HepG2 (cell line): ENCODE results near the gene C3orf70.

Experiments used
- FOXA1 ChIP-seq, 2 experiments: fragments of 450-650 bp in 1 of 2; sonication (generic) in 1 of 2; formaldehyde crosslinking in 1 of 2; IDR thresholded peaks; 2 replicates each; pipeline versions ENCODE4 v1.4.0 to v1.6.1; 2016 to 2020; ENCODE audit warnings: missing genetic modification reagents in 1 of 2
- GABPA ChIP-seq, 2 experiments: IDR thresholded peaks; 2 replicates each; pipeline ENCODE4 v1.6.1; 2011 to 2016; ENCODE audit warnings: low read depth in 2 of 2, low read length in 1 of 2, missing biosample characterization in 1 of 2, missing genetic modification characterization in 1 of 2
- HIVEP1 ChIP-seq: sonication (generic); formaldehyde crosslinking; IDR thresholded peaks from 2 replicates; pipeline ENCODE4 v1.4.0; 2020; ENCODE audit warnings: mild to moderate bottlenecking, missing genetic modification reagents
- IKZF1 ChIP-seq: fragments of 450-650 bp; IDR thresholded peaks from 2 replicates; pipeline ENCODE4 v1.7.1; 2016
- ZNF34 ChIP-seq: sonication (generic); formaldehyde crosslinking; IDR thresholded peaks from 2 replicates; pipeline ENCODE4 v1.4.0; 2020; ENCODE audit warnings: mild to moderate bottlenecking, missing genetic modification reagents, borderline replicate concordance
- ZNF383 ChIP-seq: sonication (generic); formaldehyde crosslinking; IDR thresholded peaks from 2 replicates; pipeline ENCODE4 v1.4.0; 2020; ENCODE audit warnings: missing genetic modification reagents, mild to moderate bottlenecking, borderline replicate concordance
- TF ChIP-seq, protein P1 (sequence below): sonication (generic); formaldehyde crosslinking; IDR thresholded peaks from 2 replicates; pipeline ENCODE4 v1.4.0; 2020; ENCODE audit warnings: missing genetic modification reagents
- TF ChIP-seq, protein P2 (sequence below): sonication (generic); formaldehyde crosslinking; IDR thresholded peaks from 2 replicates; pipeline ENCODE4 v1.5.0; 2020; ENCODE audit warnings: mild to moderate bottlenecking, missing genetic modification reagents, moderate library complexity
- TF ChIP-seq, protein P3 (sequence below): sonication (generic); formaldehyde crosslinking; IDR thresholded peaks from 2 replicates; pipeline ENCODE4 v1.4.0; 2020; ENCODE audit warnings: missing genetic modification reagents
- TF ChIP-seq, protein P4 (sequence below): sonication (generic); IDR thresholded peaks from 2 replicates; pipeline ENCODE4 v1.6.1; 2016; ENCODE audit warnings: low read depth, borderline replicate concordance

DNA sequence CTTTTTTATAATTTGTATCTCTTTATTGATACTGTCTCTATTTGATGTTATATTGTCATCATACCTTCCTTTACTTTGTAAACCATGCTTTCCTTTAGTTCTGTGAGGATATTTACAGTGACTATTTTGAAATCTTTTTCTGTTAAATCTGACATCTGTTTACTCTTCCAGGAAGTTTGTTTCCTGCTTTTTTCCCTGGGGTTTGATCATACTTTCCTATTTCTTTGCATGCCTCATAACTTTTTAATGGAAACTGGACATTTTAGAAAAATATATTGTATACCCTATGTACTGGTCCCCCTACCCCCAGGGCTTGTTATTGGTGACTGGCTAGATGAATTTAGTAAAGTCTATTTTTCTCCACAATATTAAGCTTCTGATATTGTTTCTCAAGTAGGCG lies 115.1 kb downstream of the C3orf70 start:
- TF ChIP-seq FOXA1 (IDR thresholded peaks at IDR 0.05), result no peak
- TF ChIP-seq FOXA1 (CRISPR knock-in tag; IDR thresholded peaks at IDR 0.05), result no peak
- TF ChIP-seq HIVEP1 (CRISPR knock-in tag), result no peak
- TF ChIP-seq ZNF383, result no peak
- TF ChIP-seq, protein P1, sequence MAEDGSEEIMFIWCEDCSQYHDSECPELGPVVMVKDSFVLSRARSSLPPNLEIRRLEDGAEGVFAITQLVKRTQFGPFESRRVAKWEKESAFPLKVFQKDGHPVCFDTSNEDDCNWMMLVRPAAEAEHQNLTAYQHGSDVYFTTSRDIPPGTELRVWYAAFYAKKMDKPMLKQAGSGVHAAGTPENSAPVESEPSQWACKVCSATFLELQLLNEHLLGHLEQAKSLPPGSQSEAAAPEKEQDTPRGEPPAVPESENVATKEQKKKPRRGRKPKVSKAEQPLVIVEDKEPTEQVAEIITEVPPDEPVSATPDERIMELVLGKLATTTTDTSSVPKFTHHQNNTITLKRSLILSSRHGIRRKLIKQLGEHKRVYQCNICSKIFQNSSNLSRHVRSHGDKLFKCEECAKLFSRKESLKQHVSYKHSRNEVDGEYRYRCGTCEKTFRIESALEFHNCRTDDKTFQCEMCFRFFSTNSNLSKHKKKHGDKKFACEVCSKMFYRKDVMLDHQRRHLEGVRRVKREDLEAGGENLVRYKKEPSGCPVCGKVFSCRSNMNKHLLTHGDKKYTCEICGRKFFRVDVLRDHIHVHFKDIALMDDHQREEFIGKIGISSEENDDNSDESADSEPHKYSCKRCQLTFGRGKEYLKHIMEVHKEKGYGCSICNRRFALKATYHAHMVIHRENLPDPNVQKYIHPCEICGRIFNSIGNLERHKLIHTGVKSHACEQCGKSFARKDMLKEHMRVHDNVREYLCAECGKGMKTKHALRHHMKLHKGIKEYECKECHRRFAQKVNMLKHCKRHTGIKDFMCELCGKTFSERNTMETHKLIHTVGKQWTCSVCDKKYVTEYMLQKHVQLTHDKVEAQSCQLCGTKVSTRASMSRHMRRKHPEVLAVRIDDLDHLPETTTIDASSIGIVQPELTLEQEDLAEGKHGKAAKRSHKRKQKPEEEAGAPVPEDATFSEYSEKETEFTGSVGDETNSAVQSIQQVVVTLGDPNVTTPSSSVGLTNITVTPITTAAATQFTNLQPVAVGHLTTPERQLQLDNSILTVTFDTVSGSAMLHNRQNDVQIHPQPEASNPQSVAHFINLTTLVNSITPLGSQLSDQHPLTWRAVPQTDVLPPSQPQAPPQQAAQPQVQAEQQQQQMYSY (CRISPR knock-in tag), result no peak
- no peak for TF ChIP-seq GABPA (IDR thresholded peaks at IDR 0.05; ENCODE audit: low read depth, low read length)
- no peak for TF ChIP-seq GABPA (CRISPR knock-in tag; IDR thresholded peaks at IDR 0.05; ENCODE audit: low read depth)
- TF ChIP-seq, protein P2, sequence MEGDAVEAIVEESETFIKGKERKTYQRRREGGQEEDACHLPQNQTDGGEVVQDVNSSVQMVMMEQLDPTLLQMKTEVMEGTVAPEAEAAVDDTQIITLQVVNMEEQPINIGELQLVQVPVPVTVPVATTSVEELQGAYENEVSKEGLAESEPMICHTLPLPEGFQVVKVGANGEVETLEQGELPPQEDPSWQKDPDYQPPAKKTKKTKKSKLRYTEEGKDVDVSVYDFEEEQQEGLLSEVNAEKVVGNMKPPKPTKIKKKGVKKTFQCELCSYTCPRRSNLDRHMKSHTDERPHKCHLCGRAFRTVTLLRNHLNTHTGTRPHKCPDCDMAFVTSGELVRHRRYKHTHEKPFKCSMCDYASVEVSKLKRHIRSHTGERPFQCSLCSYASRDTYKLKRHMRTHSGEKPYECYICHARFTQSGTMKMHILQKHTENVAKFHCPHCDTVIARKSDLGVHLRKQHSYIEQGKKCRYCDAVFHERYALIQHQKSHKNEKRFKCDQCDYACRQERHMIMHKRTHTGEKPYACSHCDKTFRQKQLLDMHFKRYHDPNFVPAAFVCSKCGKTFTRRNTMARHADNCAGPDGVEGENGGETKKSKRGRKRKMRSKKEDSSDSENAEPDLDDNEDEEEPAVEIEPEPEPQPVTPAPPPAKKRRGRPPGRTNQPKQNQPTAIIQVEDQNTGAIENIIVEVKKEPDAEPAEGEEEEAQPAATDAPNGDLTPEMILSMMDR (CRISPR knock-in tag), result no peak
- TF ChIP-seq ZNF34 (CRISPR knock-in tag), result no peak
- TF ChIP-seq, protein P3, sequence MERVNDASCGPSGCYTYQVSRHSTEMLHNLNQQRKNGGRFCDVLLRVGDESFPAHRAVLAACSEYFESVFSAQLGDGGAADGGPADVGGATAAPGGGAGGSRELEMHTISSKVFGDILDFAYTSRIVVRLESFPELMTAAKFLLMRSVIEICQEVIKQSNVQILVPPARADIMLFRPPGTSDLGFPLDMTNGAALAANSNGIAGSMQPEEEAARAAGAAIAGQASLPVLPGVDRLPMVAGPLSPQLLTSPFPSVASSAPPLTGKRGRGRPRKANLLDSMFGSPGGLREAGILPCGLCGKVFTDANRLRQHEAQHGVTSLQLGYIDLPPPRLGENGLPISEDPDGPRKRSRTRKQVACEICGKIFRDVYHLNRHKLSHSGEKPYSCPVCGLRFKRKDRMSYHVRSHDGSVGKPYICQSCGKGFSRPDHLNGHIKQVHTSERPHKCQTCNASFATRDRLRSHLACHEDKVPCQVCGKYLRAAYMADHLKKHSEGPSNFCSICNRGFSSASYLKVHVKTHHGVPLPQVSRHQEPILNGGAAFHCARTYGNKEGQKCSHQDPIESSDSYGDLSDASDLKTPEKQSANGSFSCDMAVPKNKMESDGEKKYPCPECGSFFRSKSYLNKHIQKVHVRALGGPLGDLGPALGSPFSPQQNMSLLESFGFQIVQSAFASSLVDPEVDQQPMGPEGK (CRISPR knock-in tag), result no peak
- TF ChIP-seq, protein P4, sequence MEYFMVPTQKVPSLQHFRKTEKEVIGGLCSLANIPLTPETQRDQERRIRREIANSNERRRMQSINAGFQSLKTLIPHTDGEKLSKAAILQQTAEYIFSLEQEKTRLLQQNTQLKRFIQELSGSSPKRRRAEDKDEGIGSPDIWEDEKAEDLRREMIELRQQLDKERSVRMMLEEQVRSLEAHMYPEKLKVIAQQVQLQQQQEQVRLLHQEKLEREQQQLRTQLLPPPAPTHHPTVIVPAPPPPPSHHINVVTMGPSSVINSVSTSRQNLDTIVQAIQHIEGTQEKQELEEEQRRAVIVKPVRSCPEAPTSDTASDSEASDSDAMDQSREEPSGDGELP, result no peak
- no peak for TF ChIP-seq IKZF1
